HG03432 (cell line): Measurements from ENCODE around the gene GRAMD1A.
"Not testable (repeated sequence)": the region's sequence is repeated elsewhere in the genome, so short reads cannot be mapped to it uniquely, and the experiment has no call there.

Source experiments
- ATAC-seq: cut with Tn5 transposase; IDR thresholded peaks from one replicate; pipeline ENCODE4 v1.9.1; 2021; ENCODE audit warnings: mild to moderate bottlenecking, moderate library complexity; ENCODE audit not compliant: unreplicated experiment

The GRAMD1A gene

DNA sequence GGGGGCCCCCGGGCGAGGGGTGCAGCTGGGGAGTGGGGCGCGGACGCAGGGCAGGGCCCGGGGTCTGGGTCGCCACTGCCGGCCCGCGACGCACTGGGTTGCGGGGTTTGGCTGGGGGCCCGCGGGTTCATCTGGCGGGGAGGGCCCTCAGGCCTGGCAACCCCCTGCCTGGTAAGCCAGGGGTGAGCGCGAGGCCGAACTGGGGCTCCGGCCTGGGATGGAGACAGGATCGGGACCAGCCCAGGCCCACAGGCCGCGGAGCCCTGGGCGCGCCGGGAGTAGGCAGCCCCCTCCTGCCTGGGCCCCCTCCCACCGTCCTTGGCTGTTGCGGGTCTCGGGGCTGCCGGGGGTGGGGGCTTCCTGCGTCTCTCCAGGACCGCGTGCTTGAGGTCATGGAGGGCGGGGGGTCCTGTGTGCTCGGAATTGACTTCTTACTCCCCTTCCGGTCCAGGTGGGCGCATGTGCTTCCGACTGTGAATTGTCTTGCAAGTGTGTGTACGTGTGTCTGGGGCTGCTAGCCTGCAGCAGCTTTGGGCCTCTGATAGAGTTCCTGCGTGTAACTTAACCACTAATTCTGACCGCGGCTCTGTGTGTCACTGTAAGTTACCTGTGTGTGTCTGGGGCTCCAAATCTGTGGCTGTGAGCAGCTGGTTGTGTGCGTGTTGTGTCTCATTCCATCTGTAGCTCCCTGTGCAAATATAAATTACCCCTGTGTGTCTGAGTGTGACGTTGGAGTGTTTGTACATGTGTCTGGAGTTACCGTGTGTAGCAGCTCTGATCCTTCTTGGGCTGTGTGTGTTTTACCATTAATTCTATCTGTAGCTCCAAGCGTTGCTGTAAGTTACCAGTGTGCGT is 751 bp downstream of the GRAMD1A start:
- peak; percentile 21 for ATAC-seq

GRCh38 chr19:35002037-35002535 is 2.0 kb downstream of the GRAMD1A start:
- ATAC-seq: no peak

DNA sequence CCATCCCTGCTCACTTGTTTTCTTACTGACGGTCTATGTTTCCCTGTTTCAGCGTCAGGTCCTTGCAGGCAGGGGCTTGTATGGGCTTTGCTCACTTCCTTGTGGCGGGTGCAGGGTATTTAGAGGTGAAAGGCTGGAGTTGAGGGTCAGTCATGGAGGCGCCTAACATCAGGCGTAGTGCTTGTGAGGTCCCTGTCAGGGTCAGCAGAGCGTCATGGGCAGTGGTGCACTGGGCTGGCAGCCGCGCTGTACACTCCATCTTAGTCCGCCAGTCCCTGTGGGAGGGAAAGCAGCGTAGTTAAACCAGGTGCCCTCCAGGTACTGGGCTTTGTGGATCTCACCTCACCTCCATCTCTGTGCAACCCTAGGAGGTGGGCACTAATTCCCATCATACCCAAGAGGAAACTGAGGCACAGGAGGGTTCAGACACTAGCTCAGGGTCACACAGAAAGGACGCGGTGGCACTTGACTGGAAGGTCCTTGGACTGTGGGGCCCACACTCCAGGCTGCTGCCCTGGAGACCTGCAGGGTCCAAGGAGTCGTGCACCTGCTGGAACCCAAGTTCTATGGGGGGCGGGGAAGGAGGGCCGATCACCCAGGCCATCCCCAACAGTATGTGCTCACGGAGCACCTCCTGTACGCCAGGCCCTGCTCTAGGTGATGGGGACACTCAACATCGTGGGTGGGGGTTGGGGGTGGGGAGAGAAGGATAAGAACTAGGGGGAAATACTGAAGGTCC is 4.6 kb downstream of the GRAMD1A start:
- ATAC-seq: no peak

DNA sequence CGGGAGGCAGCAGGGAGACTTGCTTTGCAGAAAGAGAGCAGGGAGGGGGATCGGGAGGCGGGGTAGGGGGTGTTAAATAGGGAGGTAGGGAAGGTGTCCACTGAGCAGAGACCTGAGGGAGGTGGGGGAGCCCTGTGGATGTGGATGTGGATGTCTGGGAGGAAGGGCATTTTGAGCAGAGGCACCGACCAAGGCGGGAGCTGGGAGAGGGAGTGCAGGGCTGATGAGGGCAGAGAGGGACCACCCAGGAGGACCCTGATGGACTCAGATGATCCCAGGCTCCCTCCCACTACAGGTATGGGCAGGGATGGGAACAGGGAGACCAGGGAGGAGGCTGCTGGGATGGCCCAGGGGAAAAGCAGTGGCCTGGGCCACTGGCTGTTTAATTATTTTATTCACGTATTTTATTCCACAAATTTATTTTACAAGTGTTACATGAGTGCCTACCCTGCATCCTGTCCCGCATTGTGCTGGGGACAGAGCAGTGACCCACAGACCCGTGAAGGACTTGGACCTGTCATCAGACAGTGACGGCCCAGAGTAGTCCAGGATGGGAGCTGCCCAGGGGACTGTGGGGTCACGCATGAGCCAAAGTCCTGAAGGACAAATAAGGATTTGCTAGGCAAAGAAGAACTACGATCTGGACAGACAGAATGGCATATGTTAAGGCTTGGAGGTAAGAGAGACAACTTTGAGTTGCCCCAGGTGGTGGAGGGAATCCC is 5.3 kb downstream of the GRAMD1A start:
- ATAC-seq: no peak

DNA sequence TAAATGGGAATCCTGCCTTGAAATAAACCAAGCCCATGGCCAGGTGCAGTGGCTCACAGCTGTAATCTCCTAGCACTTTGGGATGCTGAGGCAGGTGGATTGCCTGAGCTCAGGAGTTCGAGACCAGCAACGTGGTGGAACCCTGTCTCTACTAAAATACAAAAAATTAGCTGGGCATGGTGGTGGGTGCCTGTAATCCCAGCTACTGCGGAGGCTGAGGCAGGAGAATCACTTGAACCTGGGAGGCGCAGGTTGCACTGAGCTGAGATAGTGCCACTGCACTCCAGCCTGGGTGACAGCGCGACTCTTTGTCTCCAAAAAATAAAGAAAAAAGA is 5.9 kb downstream of the GRAMD1A start:
- not testable (repeated sequence) for ATAC-seq

DNA sequence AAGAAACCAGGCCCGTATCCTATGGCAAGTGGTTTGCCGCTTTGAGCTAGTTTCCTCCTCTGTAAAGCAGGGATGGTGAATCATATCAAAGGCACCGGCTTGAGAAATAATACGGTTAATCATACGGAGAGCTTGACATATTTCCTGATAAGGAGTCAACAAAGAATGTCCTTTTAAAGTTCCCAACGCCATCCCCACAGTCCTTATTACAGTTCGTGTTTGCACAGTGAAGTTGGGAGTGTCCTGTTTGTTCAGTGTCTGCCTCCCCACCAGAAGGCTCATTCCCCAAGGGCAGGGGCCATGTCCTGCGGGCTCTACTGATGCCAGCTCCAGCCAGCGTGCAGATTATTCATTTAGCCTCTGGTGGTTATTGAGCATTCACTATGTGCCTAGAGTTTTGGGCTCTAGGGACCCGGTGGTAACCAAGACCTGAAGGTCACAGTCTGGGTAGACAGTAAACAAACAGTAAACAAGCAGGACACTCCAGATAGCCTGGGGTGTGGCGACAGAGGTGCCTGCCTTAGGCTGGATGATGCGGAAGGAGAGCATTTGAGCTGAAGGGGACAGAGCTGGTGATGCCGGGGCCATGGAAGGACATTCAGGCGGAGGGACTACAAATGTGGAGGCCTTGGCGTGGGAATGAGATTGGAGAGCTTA is 6.3 kb downstream of the GRAMD1A start:
- no peak for ATAC-seq

DNA sequence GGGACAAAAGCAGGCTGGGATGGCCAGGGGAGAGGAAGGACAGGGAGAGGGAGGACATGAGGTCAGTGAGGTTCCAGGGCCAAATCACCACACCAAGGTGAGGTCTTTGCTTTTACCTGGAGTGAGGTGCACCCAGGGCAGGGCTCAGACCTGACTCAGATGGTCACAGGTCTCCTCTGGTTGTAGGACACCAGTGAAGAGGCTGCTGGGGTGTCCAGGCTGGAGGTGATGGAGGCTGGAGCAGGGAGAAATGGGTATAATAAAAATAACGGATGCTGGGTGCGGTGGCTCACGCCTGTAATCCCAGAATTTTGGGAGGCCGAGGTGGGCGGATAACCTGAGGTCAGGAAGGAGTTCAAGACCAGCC is 6.9 kb downstream of the GRAMD1A start:
- no peak for ATAC-seq

DNA sequence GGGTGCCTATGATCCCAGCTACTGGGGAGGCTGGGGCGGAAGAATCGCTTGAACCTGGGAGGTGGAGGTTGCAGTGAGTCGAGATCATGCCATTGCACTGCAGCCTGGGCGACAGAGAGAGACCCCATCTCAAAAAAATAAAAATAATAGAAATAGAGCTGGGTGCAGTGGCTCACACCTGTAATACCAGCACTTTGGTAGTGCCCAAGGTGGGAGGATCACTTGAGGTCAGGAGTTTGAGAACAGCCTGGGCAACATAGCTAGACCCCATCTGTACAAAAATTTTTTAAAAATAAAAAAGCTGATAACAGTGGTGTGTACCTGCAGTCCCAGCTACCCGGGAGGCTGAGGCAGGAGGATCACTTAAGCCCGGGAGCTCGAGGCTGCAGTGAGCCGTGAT is 7.3 kb downstream of the GRAMD1A start:
- not testable (repeated sequence) for ATAC-seq

DNA sequence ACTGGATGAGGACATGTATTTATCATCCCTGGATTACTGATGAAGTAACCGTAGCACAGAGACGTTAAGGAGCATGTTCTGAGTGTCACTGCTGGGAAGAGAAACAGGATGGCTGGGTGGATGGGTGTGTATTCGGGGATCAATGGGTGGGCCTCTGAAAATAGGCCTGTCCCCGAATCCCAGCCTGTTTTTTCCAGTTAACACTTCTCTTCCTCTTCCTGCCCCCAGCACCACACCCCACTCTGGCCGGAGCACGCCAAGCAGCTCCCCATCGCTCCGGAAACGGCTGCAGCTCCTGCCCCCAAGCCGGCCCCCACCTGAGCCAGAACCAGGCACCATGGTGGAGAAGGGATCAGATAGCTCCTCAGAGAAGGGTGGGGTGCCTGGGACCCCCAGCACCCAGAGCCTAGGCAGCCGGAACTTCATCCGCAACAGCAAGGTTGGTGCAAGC is 8.8 kb downstream of the GRAMD1A start:
- ATAC-seq: no peak

GRCh38 chr19:35009424-35010415 is 9.6 kb downstream of the GRAMD1A start:
- ATAC-seq: no peak

- no peak for ATAC-seq
These were observed 11.1 kb downstream of the GRAMD1A start for GRCh38 chr19:35011091-35011689.

DNA sequence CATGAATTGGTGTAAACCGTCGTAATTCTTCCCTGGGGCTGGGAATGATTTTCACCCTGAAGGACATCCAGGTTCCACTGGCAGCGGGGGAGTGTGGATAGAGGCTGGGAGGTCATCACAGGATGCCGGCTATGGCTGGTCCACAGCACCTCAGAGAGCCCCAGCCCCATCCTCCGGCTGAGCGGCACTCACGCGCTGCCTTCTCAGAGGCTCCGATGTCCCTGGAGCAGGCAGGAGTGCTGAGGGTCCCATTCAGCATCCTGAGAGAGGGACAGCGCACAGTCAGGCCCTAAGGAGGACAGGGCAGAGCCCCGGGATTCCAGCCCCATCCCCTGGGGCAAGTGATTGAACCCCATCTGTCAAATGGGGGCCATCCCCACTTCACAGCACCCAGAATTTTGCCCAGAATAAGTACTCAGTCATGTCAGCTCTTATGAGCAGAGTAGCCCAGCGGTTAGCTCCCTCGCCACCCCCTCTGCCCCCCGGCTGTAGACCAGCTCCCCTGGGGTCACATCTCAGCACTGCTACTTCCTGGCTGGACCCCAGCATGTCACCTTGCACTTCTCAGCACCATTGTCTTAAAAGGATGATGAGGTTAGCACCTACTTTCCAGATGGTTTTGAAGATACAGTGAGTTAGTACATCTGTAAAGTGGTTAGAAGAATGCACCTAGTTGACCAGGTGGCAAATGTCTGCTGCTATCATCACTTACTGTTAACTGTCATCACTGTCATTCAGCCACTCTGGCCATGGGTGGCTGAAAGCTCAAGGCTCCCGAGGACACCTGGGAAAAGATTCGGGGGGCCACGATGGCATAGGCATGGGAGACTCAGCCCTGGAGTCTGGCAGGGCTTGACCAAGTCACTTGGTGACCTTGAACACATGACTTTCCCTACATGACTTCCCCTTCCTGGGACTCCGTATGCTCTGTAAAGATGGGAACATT is 11.9 kb downstream of the GRAMD1A start:
- no peak for ATAC-seq

DNA sequence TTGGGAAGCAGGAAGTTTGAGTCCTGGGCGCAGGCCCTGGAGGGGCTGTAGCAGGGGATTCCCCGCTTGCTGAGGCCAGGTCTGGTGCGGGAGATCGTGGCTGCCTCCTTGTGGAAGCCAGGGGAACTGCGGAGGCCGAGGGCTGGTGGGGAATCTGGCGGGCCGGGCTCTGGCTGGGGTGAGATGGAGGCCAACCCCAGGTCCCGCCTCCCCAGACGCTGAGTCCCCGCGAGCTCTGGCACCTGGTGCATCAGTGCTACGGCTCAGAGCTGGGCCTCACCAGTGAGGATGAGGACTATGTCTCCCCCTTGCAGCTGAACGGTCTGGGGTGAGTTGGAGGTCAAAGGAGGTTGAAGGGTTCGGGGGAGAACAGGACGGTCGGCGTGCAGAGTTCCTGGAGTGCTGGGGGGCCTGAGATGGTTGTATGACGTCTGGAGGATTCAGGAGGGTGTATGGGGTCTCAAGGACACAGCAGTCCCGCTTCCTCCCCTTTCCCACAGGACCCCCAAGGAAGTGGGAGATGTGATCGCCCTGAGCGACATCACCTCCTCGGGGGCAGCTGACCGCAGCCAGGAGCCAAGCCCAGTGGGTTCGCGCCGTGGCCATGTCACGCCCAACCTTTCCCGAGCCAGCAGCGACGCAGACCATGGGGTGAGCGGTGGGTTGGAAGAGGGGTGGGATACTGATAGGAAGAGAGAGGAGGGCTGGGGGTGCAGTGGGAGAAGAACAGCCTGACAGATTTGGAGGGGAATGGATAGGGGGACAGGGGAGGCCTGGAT is 13.1 kb downstream of the GRAMD1A start:
- ATAC-seq: no peak

DNA sequence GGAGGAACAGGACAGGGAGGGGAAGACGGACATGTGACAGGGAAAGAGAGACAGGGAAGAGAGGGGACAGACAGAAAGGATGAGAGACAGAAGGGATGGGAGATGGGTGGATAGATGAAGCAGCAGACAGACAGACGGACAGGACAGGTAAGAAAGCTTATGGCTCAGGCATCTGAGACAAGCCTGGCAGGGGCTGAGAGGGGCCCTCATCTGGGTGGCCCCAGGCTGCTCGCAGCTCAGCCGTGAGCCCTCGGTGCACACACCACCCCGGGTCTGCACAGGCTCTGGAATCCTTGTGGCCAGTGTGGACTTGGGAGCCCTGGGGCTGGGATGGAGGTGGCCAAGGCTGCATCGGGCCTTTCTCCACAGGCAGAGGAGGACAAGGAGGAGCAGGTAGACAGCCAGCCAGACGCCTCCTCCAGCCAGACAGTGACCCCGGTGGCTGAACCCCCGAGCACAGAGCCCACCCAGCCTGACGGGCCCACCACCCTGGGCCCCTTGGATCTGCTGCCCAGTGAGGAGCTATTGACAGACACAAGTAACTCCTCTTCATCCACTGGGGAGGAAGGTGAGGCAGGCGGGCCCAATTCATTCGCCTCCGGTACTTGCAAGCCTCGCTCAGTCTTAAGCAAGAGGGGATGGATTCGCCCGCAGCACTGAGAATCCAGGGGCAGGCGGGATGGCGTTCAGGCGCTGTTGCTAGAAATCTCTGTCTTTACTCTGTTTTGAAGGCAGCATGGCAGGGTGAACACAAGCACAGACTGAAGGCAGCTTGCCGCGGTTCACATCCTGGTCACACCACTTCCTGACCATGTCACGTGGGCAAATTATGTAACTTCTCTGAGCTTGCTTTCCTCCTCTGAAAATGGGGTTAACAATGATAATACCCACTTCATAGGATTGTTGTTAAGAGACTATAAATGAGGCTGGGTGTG is 14.0 kb downstream of the GRAMD1A start:
- no peak for ATAC-seq

DNA sequence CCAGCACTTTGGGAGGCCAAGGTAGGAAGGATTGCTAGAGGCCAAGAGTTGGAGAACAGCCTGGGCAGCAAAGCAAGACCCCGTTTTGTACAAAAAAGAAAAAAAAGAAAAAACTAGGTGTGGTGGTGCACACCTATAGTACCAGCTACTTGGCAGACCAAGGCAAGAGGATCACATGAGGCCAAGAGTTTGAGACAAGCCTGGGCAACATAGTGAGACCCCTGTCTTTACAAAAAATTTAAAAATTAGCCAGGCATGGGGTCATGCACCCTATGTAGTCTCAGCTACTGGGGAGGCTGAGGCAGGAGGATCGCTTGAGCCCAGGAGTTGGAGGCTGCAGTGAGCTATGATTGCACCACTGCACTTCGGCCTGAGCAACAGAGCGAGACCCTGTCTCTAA is 14.7 kb downstream of the GRAMD1A start:
- ATAC-seq: not testable (repeated sequence)

DNA sequence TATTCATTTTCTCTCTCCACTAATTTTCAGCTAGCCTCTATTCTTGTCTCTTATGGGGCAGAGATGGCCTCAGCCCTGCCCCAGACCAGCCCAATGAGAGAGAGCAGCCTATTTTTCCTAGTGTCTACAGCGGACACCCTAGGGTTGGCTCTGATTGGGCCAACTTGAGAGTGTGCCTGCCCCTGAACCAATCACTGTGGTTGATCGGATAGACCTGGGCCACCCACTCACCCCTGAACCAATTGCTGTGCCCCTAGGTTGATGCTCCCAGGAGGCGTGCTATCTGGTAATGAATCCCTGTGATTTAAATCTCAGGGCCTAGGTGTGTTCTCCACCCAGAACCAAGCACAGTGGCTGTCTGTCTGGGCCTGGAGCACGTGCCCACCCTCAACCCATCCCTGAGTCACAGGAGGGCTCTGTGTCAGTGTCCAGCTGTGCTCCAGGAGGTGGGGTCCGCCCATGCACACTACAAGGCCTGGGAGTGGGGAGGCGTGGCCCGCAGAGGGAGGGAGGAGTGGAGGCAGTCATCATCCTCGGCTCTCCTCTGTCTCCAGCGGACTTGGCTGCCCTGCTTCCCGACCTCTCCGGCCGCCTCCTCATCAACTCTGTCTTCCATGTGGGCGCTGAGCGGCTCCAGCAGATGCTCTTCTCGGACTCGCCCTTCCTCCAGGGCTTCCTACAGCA is 15.3 kb downstream of the GRAMD1A start:
- ATAC-seq: no peak
